Dendritic cell treated with granulocyte-macrophage colony-stimulating factor and Interleukin-4, amounts not matched to agents 40 ng/mL and 50 ng/mL, for 4 days (primary cell): Measurements from ENCODE around the gene CDK2AP2.

Experiments
- H3K27ac Mint-ChIP-seq: one replicate; pipeline ENCODE4 v1.8.0; 2022; ENCODE audit warnings: mild to moderate bottlenecking, mixed read lengths
- H3K27me3 Mint-ChIP-seq: one replicate; pipeline ENCODE4 v1.8.0; 2022; ENCODE audit warnings: mild to moderate bottlenecking, mixed read lengths
- H3K36me3 Mint-ChIP-seq: one replicate; pipeline ENCODE4 v1.8.0; 2022; ENCODE audit warnings: low read depth, mixed read lengths
- H3K4me1 Mint-ChIP-seq: one replicate; pipeline ENCODE4 v1.8.0; 2022; ENCODE audit warnings: low read depth, mixed read lengths
- H3K4me3 Mint-ChIP-seq: one replicate; pipeline ENCODE4 v1.8.0; 2022; ENCODE audit warnings: mild to moderate bottlenecking, moderate library complexity, mixed read lengths
- H3K9me3 Mint-ChIP-seq: one replicate; pipeline ENCODE4 v1.8.0; 2022; ENCODE audit warnings: mixed read lengths
- intact Hi-C: fragments of 100-400 bp; cut with micrococcal nuclease; formaldehyde crosslinking; loops from one replicate; pipeline ENCODE4 v1.15.0; 2022

CDK2AP2 gene

DNA sequence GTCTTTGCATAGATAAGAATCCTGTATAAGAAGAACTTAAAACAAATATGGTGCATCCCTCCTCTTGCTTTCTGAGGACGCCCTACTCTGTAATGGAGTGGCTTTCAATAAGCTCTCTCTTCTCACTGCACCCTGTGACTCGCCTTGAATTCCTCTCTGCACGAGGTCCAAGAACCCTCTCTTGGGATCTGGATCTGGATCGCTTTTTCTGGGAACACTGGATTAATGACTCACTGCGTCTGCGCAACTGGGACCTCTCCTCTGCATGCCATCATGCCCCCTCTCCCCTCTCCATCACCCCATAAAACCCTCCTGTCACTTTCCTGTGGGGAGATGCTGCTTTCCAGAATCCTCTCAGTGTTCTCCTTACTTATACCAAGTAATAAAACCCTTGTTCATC lies 30.3 kb upstream of the CDK2AP2 start:
- Mint-ChIP-seq H3K27me3 (peaks cover 3% of the 10 kb centered on the region), H3K4me1 (no peaks in the 10 kb centered on the region), H3K9me3 (peaks cover 16% of the 10 kb centered on the region), H3K4me3 (no peak overlapping the region), H3K36me3 (no peaks in the 10 kb centered on the region), H3K27ac (no peak overlapping the region)
- intact Hi-C loops = no loop called here

DNA sequence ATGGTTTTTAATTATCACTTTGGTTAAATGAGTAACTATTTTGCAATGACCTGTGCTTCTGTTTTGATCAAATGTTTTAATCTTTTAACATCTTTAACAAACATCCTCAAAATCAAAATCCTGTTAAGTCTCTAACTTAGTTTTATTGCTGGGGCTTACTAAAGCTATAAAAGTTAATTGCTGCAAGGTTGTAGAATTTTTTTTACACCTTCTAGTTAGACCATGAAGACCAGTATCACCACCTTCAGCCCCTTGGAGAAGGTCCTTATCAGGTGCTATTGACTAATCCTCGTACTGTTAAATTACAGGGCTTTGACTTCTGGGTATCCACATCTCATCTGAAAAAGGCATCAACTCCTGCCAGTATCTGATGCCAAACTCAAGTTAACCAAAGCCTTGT lies 27.6 kb upstream of the CDK2AP2 start:
- no peaks in the 10 kb centered on the region for H3K36me3 Mint-ChIP-seq
- intact Hi-C loops = no loop called here
- H3K27me3 Mint-ChIP-seq = peaks cover 5% of the 10 kb centered on the region
- H3K27ac Mint-ChIP-seq = no peak overlapping the region
- H3K9me3 Mint-ChIP-seq = peaks cover 20% of the 10 kb centered on the region
- H3K4me1 Mint-ChIP-seq = no peaks in the 10 kb centered on the region
- no peak overlapping the region for H3K4me3 Mint-ChIP-seq

GRCh38 chr11:67534070-67534679 lies 26.2 kb upstream of the CDK2AP2 start:
- H3K36me3 Mint-ChIP-seq = no peaks in the 10 kb centered on the region
- intact Hi-C loops = no loop called here
- peaks cover 20% of the 10 kb centered on the region for H3K9me3 Mint-ChIP-seq
- no peak overlapping the region for H3K4me3 Mint-ChIP-seq
- H3K27me3 Mint-ChIP-seq = peaks cover 6% of the 10 kb centered on the region
- no peak overlapping the region for H3K27ac Mint-ChIP-seq
- H3K4me1 Mint-ChIP-seq = peaks cover 6% of the 10 kb centered on the region

- H3K9me3 Mint-ChIP-seq = peaks cover 20% of the 10 kb centered on the region
- peaks cover 8% of the 10 kb centered on the region for H3K27me3 Mint-ChIP-seq
- intact Hi-C loops = no loop called here
- no peak overlapping the region for H3K4me3 Mint-ChIP-seq
- H3K4me1 Mint-ChIP-seq = peaks cover 8% of the 10 kb centered on the region
- no peak overlapping the region for H3K27ac Mint-ChIP-seq
- H3K36me3 Mint-ChIP-seq = no peaks in the 10 kb centered on the region
Measured at GRCh38 chr11:67532889-67533288, 24.9 kb upstream of the CDK2AP2 start.

GRCh38 chr11:67530282-67530592 lies 22.3 kb upstream of the CDK2AP2 start:
- intact Hi-C loops = no loop called here
- peaks cover 14% of the 10 kb centered on the region for H3K27me3 Mint-ChIP-seq
- H3K4me3 Mint-ChIP-seq = no peak overlapping the region
- peaks cover 8% of the 10 kb centered on the region for H3K4me1 Mint-ChIP-seq
- H3K9me3 Mint-ChIP-seq = peaks cover 20% of the 10 kb centered on the region
- no peaks in the 10 kb centered on the region for H3K36me3 Mint-ChIP-seq
- H3K27ac Mint-ChIP-seq = no peak overlapping the region

DNA sequence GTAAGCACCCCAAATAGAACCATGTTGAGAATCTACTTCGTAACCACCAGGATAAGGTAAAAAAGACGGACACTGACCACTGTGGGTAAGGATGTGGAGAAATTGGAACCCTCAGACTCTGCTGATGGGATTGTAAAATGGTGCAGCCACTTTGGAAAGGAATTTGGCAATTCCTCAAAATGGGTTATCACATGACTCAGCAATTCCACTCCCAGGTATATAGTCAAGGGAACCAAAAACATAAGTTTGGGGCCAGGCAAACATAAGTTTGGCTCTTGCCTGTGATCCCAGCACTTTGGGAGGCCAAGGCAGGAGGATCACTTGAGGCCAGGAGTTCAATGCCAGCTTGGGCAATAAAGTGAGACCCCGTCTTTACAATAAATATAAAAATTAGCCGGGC lies 20.4 kb upstream of the CDK2AP2 start:
- H3K27me3 Mint-ChIP-seq = peaks cover 14% of the 10 kb centered on the region
- H3K36me3 Mint-ChIP-seq = no peaks in the 10 kb centered on the region
- no peak overlapping the region for H3K4me3 Mint-ChIP-seq
- intact Hi-C loops = no loop called here
- H3K4me1 Mint-ChIP-seq = peaks cover 8% of the 10 kb centered on the region
- H3K9me3 Mint-ChIP-seq = peaks cover 5% of the 10 kb centered on the region
- H3K27ac Mint-ChIP-seq = no peak overlapping the region

- intact Hi-C loops = no loop called here
- Mint-ChIP-seq H3K4me1 (peaks cover 8% of the 10 kb centered on the region), H3K4me3 (no peak overlapping the region), H3K9me3 (no peaks in the 10 kb centered on the region), H3K27ac (no peak overlapping the region), H3K27me3 (peaks cover 13% of the 10 kb centered on the region), H3K36me3 (no peaks in the 10 kb centered on the region)
Measured at GRCh38 chr11:67525275-67525976, 17.5 kb upstream of the CDK2AP2 start.

- Mint-ChIP-seq H3K27ac (no peak overlapping the region), H3K27me3 (peaks cover 13% of the 10 kb centered on the region), H3K9me3 (no peaks in the 10 kb centered on the region), H3K4me1 (peaks cover 4% of the 10 kb centered on the region), H3K4me3 (no peak overlapping the region), H3K36me3 (no peaks in the 10 kb centered on the region)
- intact Hi-C loops = no loop called here
Measured at GRCh38 chr11:67524480-67524808, 16.5 kb upstream of the CDK2AP2 start.

GRCh38 chr11:67523556-67524479 lies 15.9 kb upstream of the CDK2AP2 start:
- Mint-ChIP-seq H3K9me3 (no peaks in the 10 kb centered on the region), H3K4me1 (no peaks in the 10 kb centered on the region), H3K27ac (no peak overlapping the region), H3K4me3 (no peak overlapping the region), H3K27me3 (peaks cover 12% of the 10 kb centered on the region), H3K36me3 (no peaks in the 10 kb centered on the region)
- intact Hi-C loops = no loop called here

DNA sequence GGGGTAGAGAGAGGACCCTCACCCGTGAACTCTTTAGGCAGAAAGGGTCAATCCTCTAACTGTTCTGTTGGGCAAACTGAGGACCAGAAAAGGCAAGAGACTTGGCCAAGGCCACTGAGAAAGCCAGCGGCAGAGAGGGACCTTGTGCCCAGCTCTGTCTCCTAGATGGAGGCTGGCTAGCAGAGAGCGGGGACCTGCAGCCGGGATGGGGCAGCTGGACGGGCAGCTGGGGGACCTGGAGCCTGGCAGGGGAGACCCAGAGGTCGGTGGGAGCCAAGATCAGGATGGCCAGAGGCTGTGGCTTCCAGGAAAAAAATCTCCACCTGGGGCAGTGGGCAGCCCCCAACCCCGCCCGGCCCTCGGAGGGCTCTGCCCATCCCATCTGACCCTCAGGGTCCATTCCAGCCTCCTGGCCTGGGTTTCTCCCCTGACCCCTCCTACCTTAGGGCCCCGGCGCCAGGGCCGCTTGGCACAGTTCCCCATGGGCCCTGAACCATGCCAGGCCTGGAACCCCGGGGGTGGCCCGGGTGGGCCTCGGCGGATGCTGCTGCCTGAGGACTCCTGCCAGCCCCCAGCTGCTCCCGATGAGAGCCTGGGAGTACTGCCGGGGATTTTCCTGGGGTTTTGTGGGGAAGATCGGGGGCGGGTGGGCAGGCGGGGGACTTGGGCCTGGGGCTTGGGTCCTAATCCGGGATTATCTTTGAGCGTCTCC lies 15.0 kb upstream of the CDK2AP2 start, which contains the start of gene CABP2:
Gene CABP2, minus strand, starts transcription at position 603 of the 712 bp plus-strand sequence. Its CDS starts 120 bp downstream, at position 483.
- H3K27ac Mint-ChIP-seq = no peak within 1 kb of the TSS
- intact Hi-C loops = no loop called here
- H3K4me1 Mint-ChIP-seq = no peaks in the 10 kb centered on the region
- H3K4me3 Mint-ChIP-seq = no peak within 1 kb of the TSS
- H3K36me3 Mint-ChIP-seq = no peaks in the 10 kb centered on the region
- no peaks in the 10 kb centered on the region for H3K9me3 Mint-ChIP-seq
- H3K27me3 Mint-ChIP-seq = peaks cover 13% of the 10 kb centered on the region

GRCh38 chr11:67522338-67522737 lies 14.4 kb upstream of the CDK2AP2 start:
- peaks cover 10% of the 10 kb centered on the region for H3K27me3 Mint-ChIP-seq
- H3K4me3 Mint-ChIP-seq = no peak overlapping the region
- H3K36me3 Mint-ChIP-seq = no peaks in the 10 kb centered on the region
- no peaks in the 10 kb centered on the region for H3K4me1 Mint-ChIP-seq
- intact Hi-C loops = no loop called here
- H3K27ac Mint-ChIP-seq = no peak overlapping the region
- H3K9me3 Mint-ChIP-seq = no peaks in the 10 kb centered on the region

DNA sequence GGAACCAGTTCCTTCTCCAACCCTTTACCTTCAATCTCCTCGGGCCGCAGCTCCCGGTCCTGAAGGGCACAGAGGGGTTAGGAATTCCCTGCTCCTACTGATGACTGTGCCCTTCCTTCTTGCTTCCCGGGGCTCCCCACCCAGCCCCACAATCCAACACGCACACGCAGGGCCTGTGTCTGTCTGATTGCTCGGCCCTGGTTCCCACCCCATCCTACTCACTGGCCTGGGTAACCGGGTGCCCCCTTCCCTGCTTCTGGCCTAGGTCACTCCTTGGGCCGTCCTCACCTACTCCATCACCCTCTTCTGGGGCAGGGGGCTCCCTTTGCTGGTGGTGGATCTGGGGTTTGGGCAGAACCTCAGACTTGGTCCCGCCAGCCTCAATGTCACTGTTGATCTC lies 14.0 kb upstream of the CDK2AP2 start:
- peaks cover 8% of the 10 kb centered on the region for H3K27me3 Mint-ChIP-seq
- H3K4me1 Mint-ChIP-seq = no peaks in the 10 kb centered on the region
- H3K9me3 Mint-ChIP-seq = no peaks in the 10 kb centered on the region
- H3K4me3 Mint-ChIP-seq = no peak overlapping the region
- intact Hi-C loops = no loop called here
- no peaks in the 10 kb centered on the region for H3K36me3 Mint-ChIP-seq
- H3K27ac Mint-ChIP-seq = no peak overlapping the region

GRCh38 chr11:67520856-67521824 lies 13.2 kb upstream of the CDK2AP2 start:
- no peak overlapping the region for H3K4me3 Mint-ChIP-seq

More at GRCh38 chr11:67520856-67521824, 13.2 kb upstream of the CDK2AP2 start:
- Mint-ChIP-seq H3K36me3 (no peaks in the 10 kb centered on the region), H3K27me3 (peaks cover 8% of the 10 kb centered on the region), H3K9me3 (no peaks in the 10 kb centered on the region), H3K27ac (no peak overlapping the region), H3K4me1 (no peaks in the 10 kb centered on the region)
- intact Hi-C loops = no loop called here
